Measurements from ENCODE around the gene CLDND1.

CLDND1 gene

DNA sequence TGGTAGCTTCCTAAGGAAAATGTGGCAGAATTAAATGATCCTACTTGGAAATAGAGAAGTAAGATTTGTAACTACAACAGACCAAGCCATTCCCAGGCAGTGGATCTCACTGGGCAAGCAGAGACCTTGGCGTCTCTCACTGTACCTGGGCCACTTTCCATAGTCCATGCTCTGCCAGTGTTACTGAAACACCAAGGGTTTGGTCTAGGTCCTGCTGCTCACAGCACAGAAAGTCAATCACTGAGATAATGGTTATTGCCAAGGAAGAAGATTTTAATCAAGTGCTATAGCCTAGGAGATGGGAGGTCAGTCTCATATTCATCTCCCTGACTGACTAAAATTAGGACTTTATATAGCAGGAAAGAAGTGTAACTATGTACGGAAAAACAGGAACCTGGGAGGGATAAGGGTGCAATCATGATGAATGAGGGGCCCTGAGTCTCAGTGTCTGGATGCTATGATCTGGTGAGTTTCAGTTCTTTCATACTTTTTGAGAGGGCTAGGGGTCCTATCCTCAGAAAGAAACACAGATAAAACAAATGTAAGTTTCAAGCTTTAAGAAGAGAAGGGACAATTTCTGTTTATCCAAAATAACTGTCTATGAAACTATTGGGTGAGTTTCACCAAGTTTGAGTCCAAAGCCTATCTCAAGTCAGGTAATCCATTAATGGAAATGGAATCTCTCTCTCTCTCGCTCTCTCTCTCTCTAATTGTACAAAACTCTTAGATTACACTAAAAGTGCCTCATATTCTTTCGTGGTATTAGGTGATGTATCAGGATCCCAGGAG is 29.7 kb upstream of the CLDND1 start:
- no peaks in the 10 kb centered on the region for H3K9me3 ChIP-seq (ENCODE audit: insufficient read depth, low read length)
- peaks cover 12% of the 10 kb centered on the region for H3F3A ChIP-seq (ENCODE audit: insufficient read depth)
- TF ChIP-seq EZH2phosphoT487 (conservative IDR thresholded peaks at IDR 0.05; ENCODE audit: low read length) (no peak), CTCF (IDR thresholded peaks at IDR 0.05; ENCODE audit: insufficient read depth, low read length, poor library complexity, severe bottlenecking) (no peak)
- H3K27me3 ChIP-seq (ENCODE audit: low read length), result no peaks in the 10 kb centered on the region
- peak overlapping the region; percentile 74 for H3K4me2 ChIP-seq (ENCODE audit: low read depth, low read length, poor library complexity, severe bottlenecking)
- H3K4me3 ChIP-seq (ENCODE audit: insufficient read depth, low read length, poor library complexity, severe bottlenecking), result no peak overlapping the region
- H3K27ac ChIP-seq (ENCODE audit: low read depth, low read length), result no peak overlapping the region
- H2AFZ ChIP-seq (ENCODE audit: low read depth, low read length, severe bottlenecking), result no peak overlapping the region
- no peaks in the 10 kb centered on the region for H3K36me3 ChIP-seq (ENCODE audit: low read length)
- no peaks in the 10 kb centered on the region for H4K20me1 ChIP-seq (ENCODE audit: low read depth, low read length)
- H3K9ac ChIP-seq (ENCODE audit: low read length), result no peak overlapping the region
- H3K79me2 ChIP-seq (ENCODE audit: insufficient read depth, low read length), result no peaks in the 10 kb centered on the region
- no peaks in the 10 kb centered on the region for H3K9me2 ChIP-seq (replicated peaks; ENCODE audit: insufficient read depth, low read length)

DNA sequence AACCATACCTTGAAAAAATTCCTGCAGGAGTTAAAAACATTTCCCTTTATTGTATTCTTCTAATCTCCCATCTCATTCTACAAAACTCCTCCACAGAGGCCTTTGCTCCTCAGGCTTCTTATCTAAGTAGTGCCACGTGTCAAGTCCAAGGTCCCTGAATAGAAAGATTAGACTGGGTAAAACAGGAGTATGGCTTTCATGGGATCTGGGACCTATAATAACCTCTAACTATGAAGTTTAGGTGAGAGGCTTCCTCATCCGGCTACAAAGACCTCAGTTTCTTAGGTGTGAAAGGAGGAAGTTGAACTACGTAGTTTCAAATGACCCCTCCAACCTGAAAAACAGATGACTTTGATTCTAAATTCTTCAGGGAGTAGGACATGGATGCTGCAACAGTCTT is 29.1 kb upstream of the CLDND1 start:
- Histone ChIP-seq H3K4me2 (ENCODE audit: low read depth, low read length, poor library complexity, severe bottlenecking) (no peak overlapping the region), H3K36me3 (ENCODE audit: low read length) (no peaks in the 10 kb centered on the region), H3K27me3 (ENCODE audit: low read length) (no peaks in the 10 kb centered on the region), H3K9me2 (replicated peaks; ENCODE audit: insufficient read depth, low read length) (no peaks in the 10 kb centered on the region), H3K27ac (ENCODE audit: low read depth, low read length) (no peak overlapping the region), H3K9me3 (ENCODE audit: insufficient read depth, low read length) (no peaks in the 10 kb centered on the region), H4K20me1 (ENCODE audit: low read depth, low read length) (no peaks in the 10 kb centered on the region), H3F3A (ENCODE audit: insufficient read depth) (peaks cover 10% of the 10 kb centered on the region), H3K4me3 (ENCODE audit: insufficient read depth, low read length, poor library complexity, severe bottlenecking) (no peak overlapping the region), H2AFZ (ENCODE audit: low read depth, low read length, severe bottlenecking) (no peak overlapping the region), H3K9ac (ENCODE audit: low read length) (no peak overlapping the region), H3K79me2 (ENCODE audit: insufficient read depth, low read length) (no peaks in the 10 kb centered on the region)
- TF ChIP-seq CTCF (IDR thresholded peaks at IDR 0.05; ENCODE audit: insufficient read depth, low read length, poor library complexity, severe bottlenecking) (no peak), EZH2phosphoT487 (conservative IDR thresholded peaks at IDR 0.05; ENCODE audit: low read length) (no peak)

GRCh38 chr3:98551236-98551635 is 28.5 kb upstream of the CLDND1 start:
- H3K36me3 ChIP-seq (ENCODE audit: low read length), result no peaks in the 10 kb centered on the region
- peaks cover 5% of the 10 kb centered on the region for H3F3A ChIP-seq (ENCODE audit: insufficient read depth)
- H3K27me3 ChIP-seq (ENCODE audit: low read length), result no peaks in the 10 kb centered on the region
- no peaks in the 10 kb centered on the region for H3K79me2 ChIP-seq (ENCODE audit: insufficient read depth, low read length)
- no peak for TF ChIP-seq CTCF (IDR thresholded peaks at IDR 0.05; ENCODE audit: insufficient read depth, low read length, poor library complexity, severe bottlenecking)
- no peak for TF ChIP-seq EZH2phosphoT487 (conservative IDR thresholded peaks at IDR 0.05; ENCODE audit: low read length)
- H3K4me2 ChIP-seq (ENCODE audit: low read depth, low read length, poor library complexity, severe bottlenecking), result no peak overlapping the region
- no peak overlapping the region for H2AFZ ChIP-seq (ENCODE audit: low read depth, low read length, severe bottlenecking)
- H3K9ac ChIP-seq (ENCODE audit: low read length), result no peak overlapping the region
- H3K9me3 ChIP-seq (ENCODE audit: insufficient read depth, low read length), result no peaks in the 10 kb centered on the region
- no peak overlapping the region for H3K27ac ChIP-seq (ENCODE audit: low read depth, low read length)
- no peaks in the 10 kb centered on the region for H3K9me2 ChIP-seq (replicated peaks; ENCODE audit: insufficient read depth, low read length)
- no peak overlapping the region for H3K4me3 ChIP-seq (ENCODE audit: insufficient read depth, low read length, poor library complexity, severe bottlenecking)
- no peaks in the 10 kb centered on the region for H4K20me1 ChIP-seq (ENCODE audit: low read depth, low read length)

Measured in SU-DHL-6 (cell line).